ENCODE data around the gene ZNF365.

GRCh38 chr10:62377026-62377415 lies 2.9 kb downstream of the ZNF365 start:
- TF ChIP-seq POLR2A (IDR thresholded peaks at IDR 0.05; ENCODE audit: low read length) (no peak), GATA1 (IDR thresholded peaks at IDR 0.05; ENCODE audit: low read depth, low read length) (no peak)

All from erythroblast (primary cell).